Erythroblast (primary cell): ENCODE results near the gene ABHD12.

Experiments
- GATA1 ChIP-seq: IDR thresholded peaks from 2 replicates; pipeline ENCODE4 v1.6.1; 2011; ENCODE audit warnings: low read depth, mild to moderate bottlenecking, control low read depth, low read length, moderate library complexity
- POLR2A ChIP-seq: IDR thresholded peaks from 2 replicates; pipeline ENCODE4 v1.6.1; 2011; ENCODE audit warnings: mild to moderate bottlenecking, low read length

DNA sequence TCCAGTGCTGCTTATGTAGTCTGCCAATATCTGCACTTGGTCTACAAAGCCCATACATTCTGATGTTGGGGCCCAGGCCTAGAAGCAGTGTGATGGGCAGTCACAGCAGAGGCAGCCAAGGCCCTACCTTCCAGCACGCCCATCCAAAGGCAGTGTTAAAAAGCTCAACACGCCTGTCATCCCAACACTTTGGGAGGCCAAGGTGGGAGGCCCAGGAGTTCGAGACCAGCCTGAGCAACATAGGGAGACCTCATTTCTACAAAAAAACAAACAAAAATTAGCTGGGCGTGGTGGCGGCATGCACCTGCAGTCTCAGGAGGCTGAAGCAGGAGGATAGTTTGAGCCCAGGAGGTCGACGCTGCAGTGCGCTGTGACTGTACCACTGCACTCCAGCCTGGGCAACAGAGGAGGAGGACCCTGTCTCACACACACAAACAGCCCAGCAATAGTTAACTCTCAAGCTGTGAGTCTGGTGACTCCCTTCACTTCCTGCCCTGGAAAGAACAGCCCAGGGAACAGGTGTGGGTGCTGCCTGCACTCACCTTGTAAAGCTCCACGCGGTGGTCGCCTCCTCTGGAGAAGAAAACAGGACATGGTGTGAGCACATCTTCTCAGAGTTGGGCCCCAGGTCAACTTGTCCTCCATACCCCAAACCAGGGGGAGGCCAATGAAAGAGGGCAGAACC, 74.0 kb downstream of the ABHD12 start:
- no peak for TF ChIP-seq POLR2A
- no peak for TF ChIP-seq GATA1
